ENCODE data around the gene ITGB6. TPM values are rescaled to one million over a fixed set of nuclear protein-coding genes. Genes with fewer than 3 reads are reported as not detected.

Gene ITGB6
- polyA plus RNA-seq, 5 donors: 6.1 to 9.3 (median 7.6) TPM

DNA sequence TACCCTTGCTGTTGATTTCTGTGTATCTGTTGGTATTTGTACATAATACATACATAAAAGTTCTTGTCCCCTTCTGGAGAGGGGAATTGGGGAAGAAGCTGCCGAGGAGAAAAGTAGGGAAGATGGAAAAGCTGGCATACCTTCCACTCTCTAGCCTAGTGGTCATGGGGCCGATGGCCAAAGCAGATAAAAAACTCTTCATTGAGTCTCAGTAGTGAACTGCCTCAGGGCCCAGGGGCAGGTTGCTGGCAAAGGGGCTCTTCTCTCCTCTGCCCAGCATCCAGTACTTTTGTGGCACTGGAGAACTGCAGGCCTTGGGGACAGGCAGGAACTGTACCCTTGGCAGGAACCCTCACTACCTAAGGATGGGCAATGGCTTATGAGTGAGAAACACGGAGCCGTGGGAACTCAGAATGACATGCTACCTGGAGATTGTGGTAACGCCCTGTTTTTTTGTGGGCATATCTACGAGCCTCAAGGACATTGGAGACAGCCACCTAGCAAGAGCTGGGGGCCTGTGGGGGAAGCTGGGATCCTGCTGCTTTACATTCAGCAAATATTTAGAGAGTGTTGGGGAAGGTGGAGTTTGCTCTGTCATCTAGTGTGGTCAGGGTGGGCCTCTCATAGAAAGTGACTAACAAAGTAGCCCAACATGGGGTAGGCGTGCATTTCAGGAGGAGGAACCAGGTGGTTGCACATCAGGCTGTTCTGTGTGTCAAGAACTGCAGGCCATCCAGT is 22.6 kb upstream of the ITGB6 start:
- no peak for DNase-seq

DNA sequence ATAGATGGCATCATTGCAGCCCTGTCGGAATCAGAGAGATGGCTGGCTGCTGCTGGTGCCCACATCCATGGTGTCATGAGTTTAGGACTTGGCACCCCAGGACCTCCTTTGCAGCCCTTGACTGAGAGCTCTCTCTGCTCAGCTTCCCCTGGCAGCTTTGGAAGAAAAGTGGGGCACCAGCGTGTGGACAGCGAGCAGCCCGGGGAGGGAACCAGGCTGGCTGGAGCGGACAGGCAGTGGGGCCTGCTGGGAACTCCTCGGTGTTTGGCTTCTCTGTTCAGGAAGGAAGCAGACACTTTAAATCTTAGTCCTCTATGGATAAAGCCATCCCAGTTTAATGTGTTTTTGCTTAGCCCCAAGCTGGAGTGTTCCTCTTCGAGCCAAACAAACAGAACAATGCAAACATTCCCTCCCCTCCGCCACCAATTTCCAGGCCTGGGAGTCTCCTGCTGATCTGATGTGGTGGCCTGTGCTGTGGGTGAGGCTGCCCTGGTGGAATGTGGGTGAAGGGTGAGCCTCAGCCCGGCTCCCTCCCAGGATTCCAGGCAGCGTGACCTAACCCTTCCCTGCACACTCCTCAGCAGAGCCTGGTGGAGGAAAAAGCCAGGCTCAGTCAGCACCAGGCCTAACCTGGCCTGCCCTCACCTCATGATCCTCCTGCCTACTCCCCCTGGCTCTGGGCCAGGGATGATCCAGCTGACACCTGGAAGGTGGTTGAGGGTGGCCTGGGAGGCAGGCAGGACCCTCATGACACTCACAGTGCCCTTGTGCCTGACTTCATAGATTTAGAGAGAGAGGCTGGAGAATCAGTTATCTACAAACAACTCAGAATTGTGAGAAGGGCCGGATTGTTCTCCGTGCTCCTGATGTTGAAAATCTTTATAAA is 21.6 kb upstream of the ITGB6 start:
- DNase-seq: no peak

DNA sequence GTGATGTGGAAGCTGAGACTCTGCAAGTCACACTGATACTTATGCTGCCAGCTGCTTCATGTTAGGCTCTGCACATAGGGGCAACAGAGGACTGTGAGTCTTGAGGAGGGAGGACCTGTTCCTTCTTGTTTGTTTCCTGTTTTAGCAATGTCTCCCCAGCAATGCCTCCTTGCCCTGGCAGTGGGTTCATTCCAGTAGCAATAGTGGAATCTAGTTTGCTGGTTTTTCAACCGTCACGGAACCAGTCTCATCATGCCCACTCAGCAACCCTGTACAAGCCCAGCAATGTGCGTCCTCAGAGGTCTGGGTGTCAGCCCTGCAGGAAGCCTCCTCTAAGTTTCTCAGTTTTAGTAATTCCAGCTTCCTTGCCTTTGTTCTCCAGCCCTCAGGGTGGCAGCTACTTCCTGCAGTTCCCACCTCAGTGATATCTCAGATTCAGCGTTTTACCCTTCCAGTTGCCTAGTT is 20.5 kb upstream of the ITGB6 start:
- DNase-seq: no peak

DNA sequence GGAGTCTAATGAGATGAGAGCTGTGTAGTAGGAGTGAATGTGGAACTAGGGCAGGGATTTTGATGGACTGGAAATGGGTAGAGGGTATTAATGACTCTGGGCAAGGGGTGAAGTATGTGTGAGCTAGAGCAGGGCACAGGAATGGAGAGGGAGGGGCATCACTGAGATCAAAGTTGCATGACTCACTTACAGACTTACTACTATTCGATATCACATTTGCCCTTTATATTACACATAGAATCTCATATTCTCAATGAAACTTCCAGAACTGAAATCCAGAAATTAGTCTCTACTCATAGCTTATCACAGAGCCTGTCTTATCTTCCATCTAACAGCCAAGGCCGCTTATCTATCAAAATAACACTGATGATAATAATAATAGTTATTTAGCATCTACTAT is 20.0 kb upstream of the ITGB6 start:
- no peak for DNase-seq

GRCh38 chr2:160214461-160215445 is 14.7 kb upstream of the ITGB6 start:
- DNase-seq: no peak

GRCh38 chr2:160213511-160213910 is 13.4 kb upstream of the ITGB6 start:
- DNase-seq: no peak

- DNase-seq: no peak
These were observed 10.6 kb upstream of the ITGB6 start for GRCh38 chr2:160210599-160211138.

GRCh38 chr2:160209516-160209856 is 9.4 kb upstream of the ITGB6 start:
- DNase-seq: no peak

DNA sequence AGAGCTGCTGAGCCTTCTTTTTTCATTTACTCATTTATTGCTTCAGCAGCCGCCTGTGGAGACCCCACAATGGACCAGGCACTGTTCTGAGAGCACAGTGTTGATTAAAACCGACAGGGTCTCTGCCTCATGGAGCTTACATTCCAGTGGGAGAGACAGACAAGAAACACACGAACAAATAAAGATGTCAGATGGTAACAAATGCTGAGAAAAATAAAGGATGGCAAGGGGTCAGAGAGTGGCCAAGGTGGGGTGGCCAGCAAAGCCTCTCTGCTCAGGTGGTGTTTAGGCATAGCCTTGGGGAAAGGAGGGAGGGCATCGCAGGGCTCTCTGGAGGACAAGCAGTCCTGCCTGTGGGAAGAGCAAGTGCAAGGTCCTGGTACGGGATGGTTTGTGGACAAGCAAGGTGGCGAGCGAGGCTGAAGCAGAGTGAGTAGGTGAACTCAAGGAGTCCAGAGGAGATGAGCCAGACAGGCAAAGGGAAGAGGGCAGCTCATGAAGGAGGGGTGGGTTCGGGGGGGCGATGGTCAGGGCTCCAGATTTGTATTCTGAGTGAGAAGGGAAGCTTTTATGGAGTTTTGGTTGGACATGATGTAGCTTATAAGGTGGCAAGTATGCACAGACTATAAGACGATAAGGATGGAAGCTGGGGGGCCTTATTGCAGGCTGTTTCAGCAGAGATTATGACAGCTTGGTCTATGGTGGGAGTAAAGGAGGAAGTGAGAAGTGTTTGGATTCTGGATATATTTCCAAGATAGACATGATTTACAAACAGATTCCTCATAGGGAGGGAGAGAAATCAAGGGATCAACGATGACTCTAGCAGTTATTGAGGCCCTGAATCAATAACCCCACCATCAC is 8.8 kb upstream of the ITGB6 start:
- no peak for DNase-seq

GRCh38 chr2:160207804-160208654 is 8.0 kb upstream of the ITGB6 start:
- DNase-seq: no peak

GRCh38 chr2:160207271-160207670 is 7.2 kb upstream of the ITGB6 start:
- no peak for DNase-seq

GRCh38 chr2:160206436-160206835 is 6.4 kb upstream of the ITGB6 start:
- no peak for DNase-seq

DNA sequence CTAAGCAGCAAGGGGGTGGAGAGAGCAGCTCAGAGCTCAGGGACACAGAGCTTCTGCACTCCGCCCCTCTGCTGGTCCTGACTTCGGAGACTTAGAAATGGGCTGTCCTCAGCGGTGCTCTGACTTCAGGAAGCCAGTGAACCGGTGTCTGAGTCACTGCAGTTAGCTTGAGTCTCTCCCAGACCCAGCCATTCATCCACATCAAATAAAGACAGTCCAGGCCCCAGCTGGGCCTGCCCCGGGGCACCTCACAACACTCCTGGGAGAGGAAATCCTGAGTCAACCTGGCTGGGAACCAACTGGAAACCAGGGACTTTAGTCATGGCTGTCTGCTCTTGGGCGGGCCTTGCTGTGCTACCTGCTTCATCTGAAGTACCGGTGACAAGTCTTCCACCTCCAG is 5.4 kb upstream of the ITGB6 start:
- no peak for DNase-seq

GRCh38 chr2:160203422-160203821 is 3.4 kb upstream of the ITGB6 start:
- no peak for DNase-seq

GRCh38 chr2:160203007-160203406 is 2.9 kb upstream of the ITGB6 start:
- DNase-seq: no peak

DNA sequence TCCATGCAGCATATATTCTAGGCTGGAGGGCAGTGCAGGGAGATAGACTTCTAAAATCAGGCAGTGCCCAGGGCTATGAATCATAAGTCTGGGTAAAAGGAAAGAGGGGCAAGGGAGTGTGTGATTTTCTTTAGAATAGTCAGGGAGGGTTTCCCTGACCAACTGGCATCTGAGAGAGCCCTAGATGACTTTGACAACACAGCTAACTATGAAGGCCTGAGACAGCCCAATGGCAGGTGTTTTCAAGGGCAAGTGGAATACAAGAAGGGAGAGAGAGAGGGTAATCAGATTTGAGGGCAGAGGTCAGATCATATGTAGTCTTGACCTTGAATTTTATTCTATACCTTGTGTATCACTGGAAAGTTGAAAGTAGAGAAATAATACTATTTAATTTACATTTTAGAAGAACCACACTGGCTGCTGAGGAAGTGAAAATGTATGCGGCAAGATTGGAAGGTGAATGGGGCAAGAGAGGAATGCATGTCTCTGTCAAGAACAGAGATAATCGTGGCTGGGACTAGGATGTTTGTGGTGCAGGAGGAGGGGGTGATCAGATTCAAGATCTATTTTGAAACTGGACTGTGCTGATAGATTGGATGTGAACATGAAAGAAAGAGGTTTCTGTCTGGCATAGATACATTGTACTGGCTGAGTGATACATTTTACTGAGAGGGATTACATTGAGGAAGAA is 1.9 kb upstream of the ITGB6 start:
- no peak for DNase-seq

GRCh38 chr2:160200921-160201320 is 849 bp upstream of the ITGB6 start:
- DNase-seq: no peak

GRCh38 chr2:160199053-160199452 is 1.0 kb downstream of the ITGB6 start:
- DNase-seq: no peak

- no peak for DNase-seq
These were observed 2.5 kb downstream of the ITGB6 start for GRCh38 chr2:160197587-160197986.
